Calu3 (cell line): Measurements from ENCODE around the gene CHMP6. TPM values are rescaled to one million over a fixed set of nuclear protein-coding genes. Genes with fewer than 3 reads are reported as not detected.

Experiments used
- BruUV-seq: library from RNA; stranded (reverse); fragments of 400-500 nt; replicated peaks from 2 replicates; lab custom pipeline; 2021; lab: Mats Ljungman, UMichigan
- CTCF ChIA-PET: fragments of 300-600 bp; sonication (Branson Sonifier 250); formaldehyde crosslinking; loops from one replicate; lab custom pipeline; 2022; ENCODE audit warnings: antibody characterized with exemption; lab: Charles Lee
- DNase-seq: peaks from one replicate; pipeline ENCODE4 v3.0.0; 2022
- H3K27ac Mint-ChIP-seq: one replicate; pipeline ENCODE4 v1.8.0; 2022; ENCODE audit warnings: mixed read lengths; ENCODE audit not compliant: unreplicated experiment
- H3K27me3 Mint-ChIP-seq: one replicate; pipeline ENCODE4 v1.8.0; 2022; ENCODE audit warnings: mixed read lengths; ENCODE audit not compliant: unreplicated experiment
- H3K36me3 Mint-ChIP-seq: one replicate; pipeline ENCODE4 v1.8.0; 2022; ENCODE audit warnings: mild to moderate bottlenecking, moderate library complexity, mixed read lengths; ENCODE audit not compliant: insufficient read depth, unreplicated experiment
- H3K4me1 Mint-ChIP-seq: one replicate; pipeline ENCODE4 v1.8.0; 2022; ENCODE audit warnings: mild to moderate bottlenecking, low read depth, mixed read lengths; ENCODE audit not compliant: unreplicated experiment
- H3K4me3 Mint-ChIP-seq: one replicate; pipeline ENCODE4 v1.8.0; 2022; ENCODE audit warnings: mild to moderate bottlenecking, low read depth, moderate library complexity, mixed read lengths; ENCODE audit not compliant: unreplicated experiment
- H3K9me3 Mint-ChIP-seq: one replicate; pipeline ENCODE4 v1.8.0; 2022; ENCODE audit warnings: low read depth, mixed read lengths; ENCODE audit not compliant: unreplicated experiment
- CTCF ChIP-seq: fragments of 200-600 bp; IDR thresholded peaks from one replicate; pipeline ENCODE4 v1.8.0; 2022; ENCODE audit warnings: antibody characterized with exemption; ENCODE audit not compliant: unreplicated experiment
- intact Hi-C: fragments of 100-400 bp; cut with micrococcal nuclease; formaldehyde crosslinking; loops from one replicate; pipeline ENCODE4 v1.10.0; 2022; ENCODE audit not compliant: unreplicated experiment
- total RNA-seq: library from RNA; stranded (reverse); gene quantifications from 2 replicates; pipeline ENCODE4 v1.2.3, GENCODE V29; 2022

Gene CHMP6
- total RNA-seq, 1 experiment from 2014 or later = 27.9 TPM

- H3K9me3 Mint-ChIP-seq = no peaks in the 10 kb centered on the region
- H3K36me3 Mint-ChIP-seq = peaks cover 50% of the 10 kb centered on the region
- DNase-seq = no peak
- intact Hi-C loops = loop anchor here (10.0 kb wide), 1 partner anchor 466 kb away; the partner anchor contains the start of gene ACTG1
- H3K27ac Mint-ChIP-seq = peak overlapping the region; percentile 93
- BruUV-seq = no TSS peak
- no peaks in the 10 kb centered on the region for H3K27me3 Mint-ChIP-seq
- H3K4me1 Mint-ChIP-seq = peaks cover 66% of the 10 kb centered on the region
- no peak for TF ChIP-seq CTCF
- H3K4me3 Mint-ChIP-seq = peak overlapping the region; percentile 56
- CTCF ChIA-PET = interaction anchor here (0.9 to 2.7 kb wide), 3 partner anchors 8 to 53 kb away, joined by 3 to 7 read pairs (median 4); no protein-coding TSS in a partner anchor
Observed at GRCh38 chr17:81048827-81049371, 57.3 kb downstream of the CHMP6 start.

- intact Hi-C loops = loop anchor here (10.0 kb wide), 1 partner anchor 465 kb away; the partner anchor contains the start of gene ACTG1
- Mint-ChIP-seq H3K4me1 (peaks cover 61% of the 10 kb centered on the region), H3K36me3 (peaks cover 44% of the 10 kb centered on the region), H3K4me3 (peak overlapping the region; percentile 56), H3K27ac (peak overlapping the region; percentile 93), H3K27me3 (no peaks in the 10 kb centered on the region), H3K9me3 (no peaks in the 10 kb centered on the region)
- no peak for TF ChIP-seq CTCF
- TSS peak; percentile 93 for BruUV-seq
- CTCF ChIA-PET = interaction anchor here (0.9 to 2.7 kb wide), 6 partner anchors 9 to 61 kb away, joined by 3 to 7 read pairs (median 4); no protein-coding TSS in a partner anchor
- peak; percentile 36 for DNase-seq
Observed at GRCh38 chr17:81049372-81049911, 57.8 kb downstream of the CHMP6 start.

Other genes with a start within 250 kb of the CHMP6 start
- 58.0 and 58.8 TPM in 2 replicates for gene BAIAP2, start 43.3 kb downstream of the CHMP6 start, total RNA-seq
- gene PVALEF, start 173.7 kb downstream of the CHMP6 start, total RNA-seq = not detected in 2 replicates
- gene AATK, start 174.4 kb downstream of the CHMP6 start, total RNA-seq = 0.71 TPM in 1 of 2 replicates, not detected in the other
- 25.2 and 28.2 TPM in 2 replicates for gene CEP131, start 231.1 kb downstream of the CHMP6 start, total RNA-seq
- gene TEPSIN, start 247.2 kb downstream of the CHMP6 start, total RNA-seq = 37.0 and 38.6 TPM in 2 replicates
- gene NDUFAF8, start 247.5 kb downstream of the CHMP6 start, total RNA-seq = 53.3 and 54.1 TPM in 2 replicates